Left lung (tissue), 10 donors: Measurements from ENCODE around the gene ASB1. TPM values are rescaled to one million over a fixed set of nuclear protein-coding genes. Genes with fewer than 3 reads are reported as not detected.

Experiments
- ATAC-seq: fragments of 200-7000 bp; cut with Tn5 transposase; one replicate; pipeline ENCODE4 v1.9.1; 2020; ENCODE audit warnings: moderate library complexity
- DNase-seq, 4 donors: peaks; one replicate each; pipeline ENCODE4 v3.0.0-alpha.2; 2013 to 2020
- H3K27ac ChIP-seq, 2 donors: fragments of 200-600 bp; sonication (generic) in 1 of 2; one replicate each; pipeline versions ENCODE4 v1.5.0 to v1.8.0; 2020 to 2021
- H3K27me3 ChIP-seq, 2 donors: fragments of 200-600 bp; sonication (generic) in 1 of 2; one replicate each; pipeline versions ENCODE4 v1.5.0 to v1.8.0; 2020 to 2021
- H3K36me3 ChIP-seq, 2 donors: fragments of 200-600 bp; sonication (generic) in 1 of 2; one replicate each; pipeline versions ENCODE4 v1.5.0 to v1.8.0; 2020 to 2021
- H3K4me1 ChIP-seq, 2 donors: fragments of 200-600 bp; one replicate each; pipeline ENCODE4 v1.8.0; 2021
- H3K4me3 ChIP-seq, 2 donors: fragments of 200-600 bp; sonication (generic) in 1 of 2; one replicate each; pipeline versions ENCODE4 v1.5.0 to v1.8.0; 2020 to 2021; ENCODE audit warnings: mild to moderate bottlenecking in 1 of 2
- H3K9me3 ChIP-seq, 2 donors: fragments of 200-600 bp; sonication (generic) in 1 of 2; one replicate each; pipeline versions ENCODE4 v1.5.0 to v1.8.0; 2020 to 2021
- CTCF ChIP-seq, 2 donors: fragments of 200-600 bp; sonication (generic) in 1 of 2; IDR thresholded peaks; one replicate each; pipeline versions ENCODE4 v1.5.0 to v1.8.0; 2021; ENCODE audit warnings: antibody characterized with exemption in 2 of 2
- intact Hi-C, 2 donors: fragments of 100-400 bp; cut with DNase I; formaldehyde crosslinking; loops; one replicate each; pipeline versions ENCODE4 v1.11.2 to v1.14.2; 2022
- polyA plus RNA-seq, 6 donors: library from polyadenylated mRNA; unstranded; fragments of 120-200 nt; gene quantifications; one replicate each; pipeline ENCODE4 v1.2.1, GENCODE V29; 2013; ENCODE audit not compliant: insufficient read length in 6 of 6
- total RNA-seq, 2 donors: library from RNA; stranded (reverse); fragmentation: NEBNext Ultra II Directional; extraction: Animal tissue kit (Norgen Biotek cat#: 25700); gene quantifications; one replicate each; pipeline ENCODE4 v1.2.1, GENCODE V29; 2021
- donor health status: DM: no; HTN: yes; CAD: no.
- donor health status: DM: no; HTN: no; CAD: no.

Gene ASB1
- total and polyA plus RNA-seq, 8 donors = 16.6 to 33.4 (median 27.4) TPM

GRCh38 chr2:238415036-238415764 is 11.5 kb upstream of the ASB1 start:
- Histone ChIP-seq H3K9me3 (no peaks in the 10 kb centered on the region), H3K36me3 (no peaks in the 10 kb centered on the region), H3K27me3 (no peaks in the 10 kb centered on the region), H3K4me3 (no peak overlapping the region), H3K4me1 (no peaks in the 10 kb centered on the region), H3K27ac (no peak overlapping the region)
- ATAC-seq (no peak), DNase-seq (no peak)
- intact Hi-C loops = no loop called here
- TF ChIP-seq CTCF (IDR thresholded peaks at IDR 0.05) = no peak

- no peak overlapping the region for H3K27ac ChIP-seq
- no peaks in the 10 kb centered on the region for H3K36me3 ChIP-seq
- no peak overlapping the region for H3K4me3 ChIP-seq
- no peaks in the 10 kb centered on the region for H3K27me3 ChIP-seq
- no peaks in the 10 kb centered on the region for H3K9me3 ChIP-seq
- no peak for TF ChIP-seq CTCF (IDR thresholded peaks at IDR 0.05)
- intact Hi-C loops = no loop called here
- ATAC-seq = no peak
- DNase-seq = no peak
- H3K4me1 ChIP-seq = no peaks in the 10 kb centered on the region
Measured at GRCh38 chr2:238415893-238416292, 10.8 kb upstream of the ASB1 start.

GRCh38 chr2:238418196-238418998 is 8.3 kb upstream of the ASB1 start:
- peak in 1 of 4 donors; percentile 39 for DNase-seq
- no peaks in the 10 kb centered on the region for H3K27me3 ChIP-seq
- H3K27ac ChIP-seq = no peak overlapping the region

GRCh38 chr2:238418999-238419546 is 7.7 kb upstream of the ASB1 start:
- no peak overlapping the region for H3K27ac ChIP-seq
- H3K27me3 ChIP-seq = no peaks in the 10 kb centered on the region
- intact Hi-C loops = no loop called here
- no peaks in the 10 kb centered on the region for H3K4me1 ChIP-seq
- no peak for ATAC-seq
- no peak for TF ChIP-seq CTCF (IDR thresholded peaks at IDR 0.05)
- H3K4me3 ChIP-seq = no peak overlapping the region
- no peak for DNase-seq
- H3K36me3 ChIP-seq = no peaks in the 10 kb centered on the region
- no peaks in the 10 kb centered on the region for H3K9me3 ChIP-seq

More at GRCh38 chr2:238418196-238418998, 8.3 kb upstream of the ASB1 start:
- Histone ChIP-seq H3K36me3 (no peaks in the 10 kb centered on the region), H3K4me1 (no peaks in the 10 kb centered on the region), H3K9me3 (no peaks in the 10 kb centered on the region), H3K4me3 (no peak overlapping the region)
- no peak for TF ChIP-seq CTCF (IDR thresholded peaks at IDR 0.05)
- peak; percentile 37 for ATAC-seq
- intact Hi-C loops = no loop called here

- peaks cover 0 to under 1% of the 10 kb centered on the region in 2 donors for H3K4me1 ChIP-seq
- H3K27ac ChIP-seq = no peak overlapping the region
- no peaks in the 10 kb centered on the region for H3K9me3 ChIP-seq
- H3K27me3 ChIP-seq = no peaks in the 10 kb centered on the region
- DNase-seq = no peak
- intact Hi-C loops = no loop called here
- no peak overlapping the region for H3K4me3 ChIP-seq
- ATAC-seq = no peak
- TF ChIP-seq CTCF (IDR thresholded peaks at IDR 0.05) = no peak
- no peaks in the 10 kb centered on the region for H3K36me3 ChIP-seq
Measured at GRCh38 chr2:238420442-238420841, 6.3 kb upstream of the ASB1 start.
